Stimulated activated effector memory CD8-positive, alpha-beta T cell treated with anti-CD3 and anti-CD28 coated beads, Interleukin-12 subunit alpha, Interleukin-12 subunit beta, amount 100 ng/mL, for 72 hours (primary cell): ENCODE results near the gene TRAPPC12.
A peak's percentile ranks its signal among the peaks of the same experiment; 100 is the strongest.
"Not testable (repeated sequence)": the region's sequence is repeated elsewhere in the genome, so short reads cannot be mapped to it uniquely, and the experiment has no call there.

Experiments
- ATAC-seq: fragments of 150-1000 bp; cut with Tn5 transposase; 2 replicates; pipeline ENCODE4 v1.10.0; 2021
- DNase-seq, 2 donors: peaks; one replicate each; pipeline ENCODE4 v3.0.0; 2021 to 2022; ENCODE audit warnings: low spot score in 2 of 2
- H3K27ac Mint-ChIP-seq: one replicate; pipeline ENCODE4 v1.8.0; 2022; ENCODE audit warnings: mild to moderate bottlenecking, mixed read lengths
- H3K36me3 Mint-ChIP-seq: one replicate; pipeline ENCODE4 v1.8.0; 2022; ENCODE audit warnings: mild to moderate bottlenecking, mixed read lengths
- H3K4me1 Mint-ChIP-seq: one replicate; pipeline ENCODE4 v1.8.0; 2022; ENCODE audit warnings: mixed read lengths
- H3K4me3 Mint-ChIP-seq: one replicate; pipeline ENCODE4 v1.8.0; 2022; ENCODE audit warnings: mild to moderate bottlenecking, mixed read lengths
- H3K9me3 Mint-ChIP-seq: one replicate; pipeline ENCODE4 v1.8.0; 2022; ENCODE audit warnings: mixed read lengths

Gene TRAPPC12

GRCh38 chr2:3491716-3492474 is 112.4 kb downstream of the TRAPPC12 start:
- Mint-ChIP-seq H3K4me3 (no peak overlapping the region), H3K4me1 (no peaks in the 10 kb centered on the region), H3K27ac (no peak overlapping the region), H3K36me3 (peaks cover 7% of the 10 kb centered on the region), H3K9me3 (no peaks in the 10 kb centered on the region)
- ATAC-seq (no peak), DNase-seq (no peak)

GRCh38 chr2:3492475-3492787 is 112.9 kb downstream of the TRAPPC12 start:
- DNase-seq, H3K27ac Mint-ChIP-seq, H3K4me1 Mint-ChIP-seq, ATAC-seq, H3K4me3 Mint-ChIP-seq, H3K9me3 Mint-ChIP-seq: not testable (repeated sequence)
- peaks cover 13% of the 10 kb centered on the region for H3K36me3 Mint-ChIP-seq

- H3K27ac Mint-ChIP-seq: no peak overlapping the region
- H3K4me1 Mint-ChIP-seq: no peaks in the 10 kb centered on the region
- no peak for ATAC-seq
- peaks cover 18% of the 10 kb centered on the region for H3K36me3 Mint-ChIP-seq
- DNase-seq: no peak
- no peaks in the 10 kb centered on the region for H3K9me3 Mint-ChIP-seq
- H3K4me3 Mint-ChIP-seq: no peak overlapping the region
Measured at GRCh38 chr2:3492951-3493614, 113.6 kb downstream of the TRAPPC12 start.

DNA sequence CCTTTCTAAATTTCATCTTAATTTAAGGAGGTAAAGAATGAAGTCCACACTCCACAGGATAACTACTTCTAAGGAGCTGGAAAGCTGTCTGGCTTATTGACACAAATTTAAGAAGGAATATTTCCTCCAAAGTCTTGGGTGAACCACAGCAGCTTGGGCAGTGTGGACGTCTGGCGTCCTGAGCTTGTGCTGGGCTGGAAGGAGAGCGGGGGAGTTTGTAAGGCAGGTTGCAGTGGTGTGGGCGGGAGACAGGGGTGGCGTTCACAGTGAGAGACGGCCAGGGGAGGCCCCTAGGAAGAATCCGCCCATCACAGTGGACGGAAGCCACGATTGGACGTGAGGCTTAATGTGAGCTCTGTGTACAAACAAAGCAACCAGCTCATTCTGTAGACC is 114.1 kb downstream of the TRAPPC12 start:
- Mint-ChIP-seq H3K4me3 (no peak overlapping the region), H3K9me3 (no peaks in the 10 kb centered on the region), H3K36me3 (peaks cover 23% of the 10 kb centered on the region), H3K27ac (no peak overlapping the region), H3K4me1 (no peaks in the 10 kb centered on the region)
- DNase-seq (no peak), ATAC-seq (no peak)

GRCh38 chr2:3494984-3495666 is 115.6 kb downstream of the TRAPPC12 start:
- no peak for DNase-seq
- no peak for ATAC-seq
- H3K36me3 Mint-ChIP-seq: peaks cover 36% of the 10 kb centered on the region
- H3K4me3 Mint-ChIP-seq: no peak overlapping the region
- H3K4me1 Mint-ChIP-seq: no peaks in the 10 kb centered on the region
- H3K9me3 Mint-ChIP-seq: no peaks in the 10 kb centered on the region
- H3K27ac Mint-ChIP-seq: no peak overlapping the region

GRCh38 chr2:3496708-3497080 is 117.2 kb downstream of the TRAPPC12 start:
- not testable (repeated sequence) for DNase-seq, H3K9me3 Mint-ChIP-seq, ATAC-seq, H3K27ac Mint-ChIP-seq, H3K4me3 Mint-ChIP-seq, H3K4me1 Mint-ChIP-seq
- H3K36me3 Mint-ChIP-seq: peaks cover 45% of the 10 kb centered on the region

DNA sequence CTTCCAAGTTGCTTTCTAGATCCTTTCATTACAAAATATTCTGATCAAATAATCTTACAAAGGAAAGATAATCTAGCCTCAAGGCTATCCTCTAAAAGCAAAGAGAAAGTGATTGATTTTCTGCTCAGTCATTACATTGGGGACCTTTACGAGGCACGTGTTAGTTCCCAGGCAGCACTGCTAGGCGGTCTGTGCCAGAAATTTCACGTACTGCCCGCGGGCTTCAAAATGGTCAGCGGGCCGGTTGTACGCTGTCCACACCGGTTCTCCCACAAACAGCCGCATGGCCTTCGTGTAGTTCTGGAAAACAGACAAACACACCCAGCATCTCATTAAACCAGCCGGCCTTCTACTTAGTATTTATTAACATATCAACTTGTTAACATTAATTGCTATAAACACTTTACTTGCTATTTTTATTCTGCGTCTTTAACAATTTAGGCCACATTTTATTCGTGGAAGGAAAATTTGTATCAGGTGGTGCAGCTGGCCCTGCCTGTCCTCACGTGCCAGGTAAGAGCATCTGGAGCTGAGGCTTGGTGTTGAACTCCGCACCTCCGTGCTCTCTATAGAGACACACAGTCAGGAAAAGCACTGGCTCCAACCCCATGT is 119.4 kb downstream of the TRAPPC12 start:
- ATAC-seq (no peak), DNase-seq (no peak)
- H3K9me3 Mint-ChIP-seq: no peaks in the 10 kb centered on the region
- peaks cover 7% of the 10 kb centered on the region for H3K4me1 Mint-ChIP-seq
- H3K36me3 Mint-ChIP-seq: peaks cover 50% of the 10 kb centered on the region
- no peak overlapping the region for H3K27ac Mint-ChIP-seq
- H3K4me3 Mint-ChIP-seq: no peak overlapping the region

GRCh38 chr2:3500326-3500899 is 120.9 kb downstream of the TRAPPC12 start:
- H3K36me3 Mint-ChIP-seq: peaks cover 54% of the 10 kb centered on the region
- H3K4me3 Mint-ChIP-seq: no peak overlapping the region
- H3K27ac Mint-ChIP-seq: no peak overlapping the region
- DNase-seq (no peak), ATAC-seq (no peak)
- H3K9me3 Mint-ChIP-seq: no peaks in the 10 kb centered on the region
- peaks cover 13% of the 10 kb centered on the region for H3K4me1 Mint-ChIP-seq

DNA sequence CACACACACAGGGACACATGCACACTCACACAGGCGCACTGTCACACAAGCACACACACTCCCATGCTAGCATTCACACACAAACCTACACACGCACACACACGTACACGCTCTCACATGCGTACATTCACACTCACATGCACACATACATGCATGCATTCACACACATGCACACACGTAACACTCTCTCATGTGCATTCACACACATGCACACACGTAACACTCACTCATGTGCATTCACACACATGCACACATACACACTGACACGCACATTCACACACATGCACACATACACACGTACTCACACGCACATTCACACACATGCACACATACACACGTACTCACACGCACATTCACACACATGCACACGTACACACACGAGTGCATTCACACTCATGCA is 123.6 kb downstream of the TRAPPC12 start:
- ATAC-seq (no peak), DNase-seq (no peak)
- H3K4me1 Mint-ChIP-seq: peaks cover 13% of the 10 kb centered on the region
- H3K36me3 Mint-ChIP-seq: peaks cover 49% of the 10 kb centered on the region
- H3K4me3 Mint-ChIP-seq: no peak overlapping the region
- H3K27ac Mint-ChIP-seq: no peak overlapping the region
- no peaks in the 10 kb centered on the region for H3K9me3 Mint-ChIP-seq

DNA sequence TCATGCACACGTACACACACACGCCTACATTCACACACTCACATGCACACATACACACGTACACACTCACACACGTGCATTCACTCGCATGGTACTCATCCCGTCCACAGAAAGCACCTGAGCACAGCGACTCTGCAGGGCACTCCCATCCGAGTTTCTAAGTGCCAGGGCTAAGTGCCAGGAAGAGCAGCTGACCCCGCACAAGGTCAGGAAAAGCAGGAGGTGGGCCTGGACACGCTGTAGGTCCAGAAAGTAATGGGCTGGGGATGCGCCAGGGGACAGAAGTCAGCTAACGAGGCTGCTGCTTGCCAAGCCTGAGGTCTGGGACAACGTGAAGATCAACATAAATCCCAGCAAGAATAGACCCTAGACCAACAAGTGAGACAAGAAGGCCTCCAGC is 124.0 kb downstream of the TRAPPC12 start:
- Mint-ChIP-seq H3K36me3 (peaks cover 46% of the 10 kb centered on the region), H3K4me1 (peaks cover 13% of the 10 kb centered on the region), H3K9me3 (no peaks in the 10 kb centered on the region), H3K4me3 (no peak overlapping the region), H3K27ac (no peak overlapping the region)
- ATAC-seq: no peak
- no peak for DNase-seq

DNA sequence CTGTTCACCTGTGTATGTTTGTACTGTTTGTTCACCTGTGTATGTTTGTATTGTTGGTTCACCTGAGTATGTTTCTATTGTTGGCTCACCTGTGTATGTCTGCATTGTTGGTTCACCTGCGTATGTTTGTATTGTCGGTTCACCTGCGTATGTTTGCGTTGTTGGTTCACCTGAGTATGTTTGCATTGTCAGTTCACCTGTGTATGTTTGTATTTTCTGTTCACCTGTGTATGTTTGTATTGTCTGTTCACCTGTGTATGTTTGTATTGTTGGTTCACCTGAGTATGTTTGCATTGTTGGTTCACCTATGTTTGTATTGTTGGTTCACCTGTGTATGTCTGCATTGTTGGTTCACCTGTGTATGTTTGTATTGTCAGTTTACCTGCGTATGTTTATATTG is 125.2 kb downstream of the TRAPPC12 start:
- H3K4me1 Mint-ChIP-seq: peaks cover 13% of the 10 kb centered on the region
- H3K36me3 Mint-ChIP-seq: peaks cover 48% of the 10 kb centered on the region

DNA sequence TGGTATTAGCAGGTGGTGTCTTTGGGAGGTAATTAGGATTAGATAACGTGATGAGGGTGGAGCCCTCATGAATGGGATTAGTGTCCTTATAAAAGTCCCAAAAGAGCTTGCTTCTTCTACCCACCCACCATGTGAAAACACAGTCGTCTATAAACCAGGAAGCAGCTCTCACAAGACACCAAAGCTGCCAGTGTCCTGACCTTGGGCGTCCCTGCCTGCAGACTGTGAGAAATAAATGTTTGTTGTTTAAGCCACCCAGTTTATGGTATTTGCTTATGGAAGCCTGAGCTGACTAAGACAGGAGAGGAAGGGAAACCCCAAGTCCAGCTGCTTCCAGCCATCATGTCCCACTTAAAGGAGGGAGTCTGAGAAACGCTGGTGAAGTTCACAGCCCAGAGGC is 126.3 kb downstream of the TRAPPC12 start:
- no peak overlapping the region for H3K4me3 Mint-ChIP-seq
- H3K4me1 Mint-ChIP-seq: peaks cover 13% of the 10 kb centered on the region
- ATAC-seq (no peak), DNase-seq (no peak)
- H3K36me3 Mint-ChIP-seq: peaks cover 45% of the 10 kb centered on the region
- H3K27ac Mint-ChIP-seq: no peak overlapping the region
- H3K9me3 Mint-ChIP-seq: no peaks in the 10 kb centered on the region

More for the DNA sequence above, 125.2 kb downstream of the TRAPPC12 start:
- Mint-ChIP-seq H3K4me3 (no peak overlapping the region), H3K9me3 (no peaks in the 10 kb centered on the region), H3K27ac (no peak overlapping the region)
- no peak for DNase-seq
- no peak for ATAC-seq

DNA sequence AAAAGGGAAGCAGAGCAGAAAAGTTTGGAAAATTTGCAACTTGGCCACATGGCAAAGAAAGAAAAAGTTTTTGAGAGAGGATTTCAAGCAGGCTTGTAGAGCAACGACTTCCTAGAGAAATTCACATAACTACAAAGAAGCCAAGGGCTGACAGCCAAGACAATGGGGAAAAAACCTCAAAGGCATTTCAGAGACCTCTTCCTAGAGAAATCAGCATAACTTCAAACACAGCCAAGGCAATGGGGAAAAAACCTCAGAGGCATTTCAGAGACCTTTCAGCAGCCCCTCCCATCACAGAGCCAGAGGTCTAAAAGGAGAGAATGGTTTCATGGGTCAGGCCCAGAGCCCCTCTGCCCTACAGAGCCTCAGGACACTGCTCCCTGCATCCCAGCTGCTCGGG is 132.6 kb downstream of the TRAPPC12 start:
- ATAC-seq: no peak
- peaks cover 6% of the 10 kb centered on the region for H3K4me1 Mint-ChIP-seq
- H3K36me3 Mint-ChIP-seq: peaks cover 45% of the 10 kb centered on the region
- no peak overlapping the region for H3K27ac Mint-ChIP-seq
- DNase-seq: no peak
- H3K9me3 Mint-ChIP-seq: peaks cover 4% of the 10 kb centered on the region
- no peak overlapping the region for H3K4me3 Mint-ChIP-seq

- Mint-ChIP-seq H3K27ac (peak overlapping the region; percentile 11), H3K4me3 (no peak overlapping the region), H3K4me1 (peaks cover 6% of the 10 kb centered on the region), H3K9me3 (peaks cover 4% of the 10 kb centered on the region), H3K36me3 (peaks cover 36% of the 10 kb centered on the region)
- ATAC-seq (no peak), DNase-seq (no peak)
Measured at GRCh38 chr2:3513026-3513810, 133.7 kb downstream of the TRAPPC12 start.

DNA sequence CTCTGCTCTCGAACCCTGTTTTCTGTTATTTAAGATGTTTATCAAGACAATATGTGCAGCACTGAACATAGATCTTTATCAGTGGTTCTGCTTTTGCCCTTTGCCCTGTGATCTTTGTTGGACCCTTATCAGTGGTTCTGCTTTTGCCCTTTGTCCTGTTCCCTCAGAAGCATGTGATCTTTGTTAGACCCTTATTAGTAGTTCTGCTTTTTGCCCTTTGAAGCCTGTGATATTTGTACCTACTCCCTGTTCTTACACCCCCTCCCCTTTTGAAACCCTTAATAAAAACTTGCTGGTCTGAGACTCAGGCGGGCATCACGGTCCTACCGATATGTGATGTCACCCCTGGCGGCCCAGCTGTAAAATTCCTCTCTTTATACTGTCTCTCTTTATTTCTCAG is 135.9 kb downstream of the TRAPPC12 start:
- Mint-ChIP-seq H3K27ac (peak overlapping the region; percentile 50), H3K36me3 (peaks cover 36% of the 10 kb centered on the region), H3K4me1 (peaks cover 14% of the 10 kb centered on the region)
- not testable (repeated sequence) for H3K4me3 Mint-ChIP-seq, DNase-seq, H3K9me3 Mint-ChIP-seq, ATAC-seq
